GM19467 (cell line): ENCODE measurements around the gene DDX56.
"Not testable (repeated sequence)": the region's sequence is repeated elsewhere in the genome, so short reads cannot be mapped to it uniquely, and the experiment has no call there.

Source experiments
- ATAC-seq: cut with Tn5 transposase; IDR thresholded peaks from one replicate; pipeline ENCODE4 v1.9.1; 2021; ENCODE audit warnings: mild to moderate bottlenecking, moderate library complexity; ENCODE audit not compliant: unreplicated experiment

Gene DDX56

GRCh38 chr7:44564606-44565005, 9.1 kb downstream of the DDX56 start:
- no peak for ATAC-seq

GRCh38 chr7:44563171-44563679, 10.5 kb downstream of the DDX56 start:
- ATAC-seq, result no peak

- ATAC-seq, result not testable (repeated sequence)
Observed at GRCh38 chr7:44562622-44562962, 11.1 kb downstream of the DDX56 start.

GRCh38 chr7:44561962-44562621, 11.6 kb downstream of the DDX56 start:
- no peak for ATAC-seq

- no peak for ATAC-seq
Observed at GRCh38 chr7:44561481-44561880, 12.2 kb downstream of the DDX56 start.

GRCh38 chr7:44559485-44559884, 14.2 kb downstream of the DDX56 start:
- ATAC-seq, result no peak

- ATAC-seq, result no peak
Observed at GRCh38 chr7:44557485-44557884, 16.2 kb downstream of the DDX56 start.

GRCh38 chr7:44555350-44555749, 18.4 kb downstream of the DDX56 start:
- no peak for ATAC-seq

GRCh38 chr7:44552473-44553005, 21.2 kb downstream of the DDX56 start:
- not testable (repeated sequence) for ATAC-seq

GRCh38 chr7:44549457-44549856, 24.3 kb downstream of the DDX56 start:
- ATAC-seq, result no peak

- ATAC-seq, result no peak
Observed at GRCh38 chr7:44548893-44549292, 24.8 kb downstream of the DDX56 start.

GRCh38 chr7:44547536-44548231, 26.0 kb downstream of the DDX56 start:
- no peak for ATAC-seq

- ATAC-seq, result no peak
Observed at GRCh38 chr7:44541876-44542610, 31.7 kb downstream of the DDX56 start.

- no peak for ATAC-seq
Observed at GRCh38 chr7:44541028-44541869, 32.5 kb downstream of the DDX56 start, which contains the start of gene NPC1L1. Gene NPC1L1, minus strand, starts transcription at chr7:44541330. Its CDS starts 71 bp downstream, at chr7:44541259.

- ATAC-seq, result no peak
Observed at GRCh38 chr7:44540592-44541027, 33.1 kb downstream of the DDX56 start.

- ATAC-seq, result no peak
Observed at GRCh38 chr7:44539669-44540506, 33.8 kb downstream of the DDX56 start.

GRCh38 chr7:44538798-44539668, 34.7 kb downstream of the DDX56 start:
- ATAC-seq, result no peak

GRCh38 chr7:44538093-44538797, 35.5 kb downstream of the DDX56 start:
- ATAC-seq, result no peak
